ENCODE measurements around the gene SPATA25.

Gene SPATA25

DNA sequence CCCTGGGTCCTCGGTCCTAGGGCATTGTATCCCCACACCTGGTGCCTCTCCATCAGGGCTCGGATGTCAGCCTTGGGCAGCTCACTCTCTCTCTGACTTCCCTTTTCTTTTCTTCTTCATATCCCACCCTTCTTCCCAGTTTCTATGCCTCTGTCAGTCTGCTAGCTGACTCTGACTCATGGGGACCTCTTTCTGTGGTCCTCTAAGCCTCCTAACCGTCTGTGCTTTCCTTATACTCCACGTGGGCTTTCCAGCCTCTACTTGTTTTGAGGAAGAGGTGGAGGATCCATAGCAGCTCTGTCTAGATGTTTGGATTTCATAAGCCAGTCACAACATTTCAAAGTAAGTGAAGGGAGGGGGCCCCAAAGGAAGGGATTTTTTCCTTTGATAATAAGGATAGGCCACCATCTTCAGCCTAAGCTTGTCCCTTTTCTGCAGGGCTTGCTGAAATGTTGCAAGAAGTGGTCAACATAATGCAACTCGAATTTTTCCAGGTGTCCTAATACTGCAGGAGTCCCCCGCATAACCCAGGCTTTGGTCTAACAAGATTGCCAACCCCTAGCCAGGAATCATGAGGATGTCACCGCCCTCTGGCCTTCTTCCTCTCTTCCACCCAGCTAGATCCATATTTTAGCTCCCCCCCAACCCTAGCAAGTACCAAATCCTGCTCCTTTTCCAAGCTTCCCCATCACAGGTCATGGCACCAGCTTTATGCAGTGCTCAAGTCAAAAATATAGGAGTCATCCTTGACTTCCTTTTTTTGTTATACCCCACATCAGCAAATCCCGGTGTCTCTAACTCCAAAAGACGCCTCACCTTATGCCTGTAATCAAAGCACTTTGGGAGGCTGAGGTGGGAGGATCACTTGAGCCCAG is 33.3 kb upstream of the SPATA25 start:
- TF ChIP-seq, protein P1, sequence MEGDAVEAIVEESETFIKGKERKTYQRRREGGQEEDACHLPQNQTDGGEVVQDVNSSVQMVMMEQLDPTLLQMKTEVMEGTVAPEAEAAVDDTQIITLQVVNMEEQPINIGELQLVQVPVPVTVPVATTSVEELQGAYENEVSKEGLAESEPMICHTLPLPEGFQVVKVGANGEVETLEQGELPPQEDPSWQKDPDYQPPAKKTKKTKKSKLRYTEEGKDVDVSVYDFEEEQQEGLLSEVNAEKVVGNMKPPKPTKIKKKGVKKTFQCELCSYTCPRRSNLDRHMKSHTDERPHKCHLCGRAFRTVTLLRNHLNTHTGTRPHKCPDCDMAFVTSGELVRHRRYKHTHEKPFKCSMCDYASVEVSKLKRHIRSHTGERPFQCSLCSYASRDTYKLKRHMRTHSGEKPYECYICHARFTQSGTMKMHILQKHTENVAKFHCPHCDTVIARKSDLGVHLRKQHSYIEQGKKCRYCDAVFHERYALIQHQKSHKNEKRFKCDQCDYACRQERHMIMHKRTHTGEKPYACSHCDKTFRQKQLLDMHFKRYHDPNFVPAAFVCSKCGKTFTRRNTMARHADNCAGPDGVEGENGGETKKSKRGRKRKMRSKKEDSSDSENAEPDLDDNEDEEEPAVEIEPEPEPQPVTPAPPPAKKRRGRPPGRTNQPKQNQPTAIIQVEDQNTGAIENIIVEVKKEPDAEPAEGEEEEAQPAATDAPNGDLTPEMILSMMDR (IDR thresholded peaks at IDR 0.05; ENCODE audit: extremely low read depth, insufficient read depth, missing control alignments): no peak
- DNase-seq (ENCODE audit: low spot score): no peak
- in situ Hi-C loops (cut with MboI; ENCODE audit: low pct_unique_long_range_greater_than_20kb, low sequenced_read_pairs, unreplicated experiment): no loop called here

DNA sequence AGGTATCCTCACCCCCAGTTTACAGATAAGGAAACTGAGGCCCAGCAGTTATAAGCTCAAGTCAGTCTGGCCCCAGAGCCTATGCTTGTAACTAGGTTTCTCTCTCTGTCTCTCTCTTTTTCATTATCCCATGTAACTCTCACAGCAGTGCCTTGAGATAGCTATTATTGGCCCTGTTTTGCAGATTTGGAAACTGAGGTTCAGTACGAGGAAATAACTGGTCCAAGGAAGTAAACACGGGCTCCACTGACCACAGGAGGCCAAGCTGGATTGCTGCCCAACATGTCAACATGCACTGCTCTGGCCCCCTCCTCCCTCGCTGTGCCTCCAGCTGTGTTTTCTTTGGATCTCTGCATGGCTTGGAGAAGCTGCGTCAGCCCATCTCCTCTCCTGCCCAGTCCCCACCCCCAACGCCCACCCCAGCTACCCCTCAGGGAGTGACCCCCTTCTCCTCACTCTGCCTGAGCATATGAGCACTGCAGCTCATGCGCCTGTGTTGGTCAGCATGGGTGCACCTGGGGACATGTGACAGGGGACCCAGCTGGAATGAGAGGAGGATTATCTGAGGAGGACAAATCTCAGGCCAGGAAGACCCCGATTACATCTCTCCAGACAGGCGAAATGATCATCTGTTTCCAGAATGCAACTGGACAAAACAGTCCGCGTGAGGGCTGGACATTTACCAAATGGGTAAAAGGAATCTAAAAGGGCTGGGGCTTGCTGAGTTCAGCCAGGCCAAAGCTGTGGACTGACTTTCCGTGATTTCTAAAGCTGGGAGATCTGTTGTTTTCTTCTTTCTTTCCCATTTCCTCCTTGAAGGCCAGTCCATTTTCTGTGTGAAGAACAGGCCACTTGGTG is 32.3 kb upstream of the SPATA25 start:
- TF ChIP-seq, protein P1 (IDR thresholded peaks at IDR 0.05; ENCODE audit: extremely low read depth, insufficient read depth, missing control alignments): no peak
- in situ Hi-C loops (cut with MboI; ENCODE audit: low pct_unique_long_range_greater_than_20kb, low sequenced_read_pairs, unreplicated experiment): no loop called here
- no peak for DNase-seq (ENCODE audit: low spot score)

DNA sequence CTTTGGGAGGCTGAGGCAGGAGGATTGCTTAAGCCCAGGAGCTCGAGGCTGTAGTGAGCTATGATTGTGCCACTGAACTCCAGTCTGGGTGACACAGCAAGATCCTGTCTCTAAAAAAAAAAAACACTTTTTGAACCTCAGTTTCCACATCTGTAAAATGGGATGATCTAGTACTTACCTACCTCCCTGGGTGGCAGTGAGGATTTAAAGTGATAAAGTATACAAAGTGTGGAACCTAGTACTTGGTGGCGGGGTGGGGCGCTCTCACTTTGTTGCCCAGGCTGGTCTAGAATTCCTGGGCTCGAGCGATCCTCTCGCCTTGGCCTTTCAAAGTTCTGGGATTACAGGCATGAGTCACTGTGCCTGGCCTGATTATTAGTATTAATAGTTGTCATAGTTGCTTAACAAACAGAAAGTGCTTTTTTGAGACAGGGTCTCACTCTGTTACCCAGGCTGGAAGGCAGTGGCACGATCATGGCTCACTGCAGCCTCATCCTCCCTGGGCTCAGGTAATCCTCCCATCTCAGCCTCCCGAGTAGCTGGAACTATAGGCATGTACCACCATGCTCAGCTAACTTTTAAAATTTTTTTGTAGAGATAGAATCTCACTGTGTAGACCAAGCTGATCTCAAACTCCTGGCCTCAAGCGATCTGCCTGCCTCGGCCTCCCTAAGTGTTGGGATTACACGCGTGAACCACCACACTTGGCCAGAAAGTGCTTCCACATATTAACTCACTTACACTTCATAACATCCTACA is 31.5 kb upstream of the SPATA25 start:
- TF ChIP-seq, protein P1 (IDR thresholded peaks at IDR 0.05; ENCODE audit: extremely low read depth, insufficient read depth, missing control alignments): no peak
- in situ Hi-C loops (cut with MboI; ENCODE audit: low pct_unique_long_range_greater_than_20kb, low sequenced_read_pairs, unreplicated experiment): no loop called here
- DNase-seq (ENCODE audit: low spot score): no peak

DNA sequence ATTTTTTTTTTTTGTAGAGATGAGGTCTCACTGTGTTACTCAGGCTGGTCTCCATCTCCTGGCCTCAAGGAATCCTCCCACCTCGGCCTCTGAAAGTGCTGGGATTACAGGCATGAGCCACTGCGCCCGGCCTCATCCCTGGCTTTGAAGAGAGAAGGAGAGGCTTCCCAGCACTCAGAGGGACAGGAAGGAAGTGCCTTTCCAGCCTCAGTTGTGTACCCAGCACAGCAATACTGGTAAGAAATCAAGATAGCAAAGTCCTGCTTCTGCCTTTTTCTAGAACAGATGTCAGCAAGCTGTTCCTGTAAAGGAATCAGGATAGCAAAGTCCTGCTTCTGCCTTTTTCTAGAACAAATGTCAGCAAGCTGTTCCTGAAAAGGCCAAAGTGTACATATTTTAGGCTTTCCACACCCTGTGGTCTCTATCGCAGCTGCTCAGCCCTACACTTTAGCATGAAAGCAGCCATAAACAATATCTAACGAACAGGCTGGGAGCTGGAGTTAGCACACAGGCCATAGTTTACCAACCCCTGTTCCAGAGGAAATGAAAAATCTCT is 30.8 kb upstream of the SPATA25 start:
- in situ Hi-C loops (cut with MboI; ENCODE audit: low pct_unique_long_range_greater_than_20kb, low sequenced_read_pairs, unreplicated experiment): no loop called here
- TF ChIP-seq, protein P1 (IDR thresholded peaks at IDR 0.05; ENCODE audit: extremely low read depth, insufficient read depth, missing control alignments): no peak
- no peak for DNase-seq (ENCODE audit: low spot score)

DNA sequence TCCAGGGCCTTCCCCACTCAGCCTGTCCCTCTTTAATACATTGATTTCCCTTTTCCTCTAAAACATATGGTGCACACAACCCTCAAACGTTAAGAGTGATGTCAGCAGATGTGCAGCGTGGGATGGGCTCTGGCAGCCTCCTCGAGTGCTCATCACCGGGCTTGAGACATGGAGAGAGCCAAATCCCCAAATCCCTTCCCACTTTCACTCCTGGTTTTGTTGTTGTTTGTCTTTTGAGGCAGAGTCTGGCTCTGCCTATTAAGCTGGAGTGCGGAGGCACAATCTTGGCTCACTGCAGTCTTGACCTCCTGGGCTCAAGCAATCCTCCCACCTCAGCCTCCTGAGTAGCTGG is 30.3 kb upstream of the SPATA25 start:
- in situ Hi-C loops (cut with MboI; ENCODE audit: low pct_unique_long_range_greater_than_20kb, low sequenced_read_pairs, unreplicated experiment): no loop called here
- no peak for DNase-seq (ENCODE audit: low spot score)
- TF ChIP-seq, protein P1 (IDR thresholded peaks at IDR 0.05; ENCODE audit: extremely low read depth, insufficient read depth, missing control alignments): no peak

DNA sequence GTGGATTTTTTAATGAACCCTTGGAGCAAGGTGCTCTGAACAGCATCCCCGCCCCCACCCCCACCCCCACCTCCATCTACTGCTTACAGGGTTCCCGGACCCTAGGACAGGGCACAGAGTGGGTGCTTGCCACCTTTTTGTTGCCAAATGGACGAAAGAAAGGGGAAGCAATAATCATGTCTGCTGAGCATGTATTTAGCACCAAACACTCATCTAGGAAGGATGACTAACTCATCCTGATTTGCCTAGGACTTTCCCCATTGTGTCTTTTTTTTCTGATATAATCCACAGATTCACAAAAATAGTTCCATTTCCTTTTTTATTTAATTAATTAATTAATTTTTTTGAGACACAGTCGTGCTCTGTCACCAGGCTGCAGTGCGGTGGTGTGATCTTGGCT is 25.7 kb upstream of the SPATA25 start:
- TF ChIP-seq, protein P1 (IDR thresholded peaks at IDR 0.05; ENCODE audit: extremely low read depth, insufficient read depth, missing control alignments): no peak
- DNase-seq (ENCODE audit: low spot score): no peak
- in situ Hi-C loops (cut with MboI; ENCODE audit: low pct_unique_long_range_greater_than_20kb, low sequenced_read_pairs, unreplicated experiment): no loop called here
